Measurements from ENCODE around the gene EIF4E3.

- TF ChIP-seq CTCF (IDR thresholded peaks at IDR 0.05; ENCODE audit: insufficient read depth, low read length, poor library complexity, severe bottlenecking) (no peak), EZH2phosphoT487 (conservative IDR thresholded peaks at IDR 0.05; ENCODE audit: low read length) (no peak)
These were observed 2.5 kb downstream of the EIF4E3 start for GRCh38 chr3:71722693-71723092.
